ENCODE measurements around the gene LHFPL4.
"Not testable (repeated sequence)": the region's sequence is repeated elsewhere in the genome, so short reads cannot be mapped to it uniquely, and the experiment has no call there.

LHFPL4 gene

DNA sequence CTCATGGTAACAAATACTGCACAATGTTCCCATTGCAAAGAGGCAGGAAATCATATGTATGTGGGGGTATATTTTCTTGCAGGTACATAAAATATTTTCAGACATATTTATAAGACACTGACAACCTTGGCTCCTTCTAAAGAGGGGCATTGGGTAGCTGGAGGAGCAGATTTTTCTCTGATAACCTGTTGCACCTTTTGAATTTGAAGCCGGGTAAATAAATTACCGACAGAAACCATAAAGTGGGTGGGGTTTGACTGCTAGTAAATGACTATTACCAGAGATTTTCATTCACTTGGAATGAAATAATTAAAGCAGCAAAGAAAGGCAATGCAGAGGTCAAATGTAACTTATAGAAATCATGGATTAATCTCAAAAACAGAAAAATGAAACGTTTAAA is 19.2 kb downstream of the LHFPL4 start:
- no peak for DNase-seq

DNA sequence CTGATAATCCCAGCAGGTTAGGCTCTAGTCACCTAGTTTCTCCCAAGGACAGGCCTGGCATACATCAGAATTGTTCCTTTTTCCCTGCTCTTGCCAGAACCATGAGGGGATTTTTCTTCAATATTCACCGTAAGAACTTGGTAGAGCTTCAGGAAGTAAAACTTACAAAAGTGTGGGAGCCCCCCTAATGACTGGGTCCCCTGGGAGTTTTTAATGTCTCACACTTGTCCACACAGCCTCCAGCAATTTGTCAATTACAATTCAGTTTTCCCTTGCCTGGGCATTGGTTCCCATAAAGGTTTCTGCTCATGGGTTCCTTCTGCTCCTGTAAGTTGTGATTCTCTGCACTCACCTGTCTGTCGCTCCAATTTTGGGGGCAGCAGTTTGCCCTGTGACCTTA is 28.5 kb downstream of the LHFPL4 start:
- DNase-seq: no peak

DNA sequence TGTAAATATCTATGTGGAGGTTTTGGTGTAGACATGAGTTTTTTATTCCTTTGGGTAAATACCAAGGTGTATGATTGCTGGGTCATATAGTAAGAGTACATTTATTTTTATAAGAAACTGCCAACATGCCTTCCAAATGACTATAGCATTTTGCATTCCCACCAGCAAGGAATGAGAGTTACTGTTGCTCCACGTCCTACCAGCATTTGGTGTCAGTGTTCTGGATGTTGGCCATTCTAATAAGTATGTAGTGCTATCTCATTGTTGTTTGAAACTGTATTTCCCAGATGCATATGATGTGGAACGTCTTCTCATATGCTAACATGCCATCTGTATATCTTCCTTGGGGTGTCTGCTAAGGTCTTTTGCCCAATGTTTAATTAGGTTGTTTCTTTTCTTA is 38.7 kb downstream of the LHFPL4 start:
- no peak for DNase-seq

GRCh38 chr3:9514306-9514705 is 39.3 kb downstream of the LHFPL4 start:
- no peak for DNase-seq

DNA sequence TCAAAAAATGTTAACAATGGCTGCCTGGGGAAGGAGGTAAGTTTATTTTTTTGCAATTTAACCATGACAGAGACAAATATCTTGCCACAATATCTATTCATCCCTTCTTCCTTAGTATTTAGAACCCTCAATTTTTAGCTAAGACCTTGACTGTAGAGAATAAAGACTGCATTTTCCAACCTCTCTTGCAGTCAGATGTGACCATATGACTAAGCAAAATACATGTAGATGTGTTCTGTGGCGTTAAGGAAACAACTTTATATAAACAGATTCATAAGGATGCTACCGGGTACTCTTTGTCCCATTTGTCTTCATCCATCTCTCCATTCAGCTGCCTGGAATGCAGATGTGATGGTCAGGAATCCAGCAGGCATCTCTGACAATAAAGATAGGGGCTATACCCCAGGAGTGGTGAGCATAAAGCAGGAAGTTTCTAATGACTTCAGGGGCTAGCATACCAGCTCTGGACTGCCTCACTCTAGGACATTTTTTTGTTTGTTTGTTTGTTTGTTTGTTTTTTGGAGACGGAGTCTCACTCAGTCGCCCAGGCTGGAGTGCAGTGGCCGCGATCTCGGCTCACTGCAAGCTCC is 41.1 kb downstream of the LHFPL4 start:
- DNase-seq: no peak

DNA sequence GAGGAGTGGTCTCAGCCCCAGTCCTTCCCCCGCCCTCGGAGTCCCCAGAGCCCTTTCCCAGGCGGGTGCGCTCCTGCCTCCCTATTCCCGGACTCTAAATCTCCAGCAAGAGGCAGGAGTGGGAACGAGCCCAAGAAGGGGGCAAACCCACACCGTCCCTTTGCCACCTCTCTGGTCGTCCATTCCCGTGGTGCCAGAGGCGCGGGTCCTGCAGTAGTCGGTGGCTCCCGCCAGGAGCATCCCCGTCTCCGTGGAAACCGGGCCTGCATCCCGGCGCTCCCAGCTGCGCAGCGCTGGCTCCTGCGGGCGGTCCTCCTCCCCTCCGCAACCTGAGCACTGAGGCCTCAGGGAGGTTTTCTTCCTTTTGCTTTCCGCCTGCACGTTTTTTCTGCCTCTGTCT is 44.8 kb downstream of the LHFPL4 start:
- peak; percentile 31 for DNase-seq

GRCh38 chr3:9507586-9508578 is 45.7 kb downstream of the LHFPL4 start:
- DNase-seq: no peak

DNA sequence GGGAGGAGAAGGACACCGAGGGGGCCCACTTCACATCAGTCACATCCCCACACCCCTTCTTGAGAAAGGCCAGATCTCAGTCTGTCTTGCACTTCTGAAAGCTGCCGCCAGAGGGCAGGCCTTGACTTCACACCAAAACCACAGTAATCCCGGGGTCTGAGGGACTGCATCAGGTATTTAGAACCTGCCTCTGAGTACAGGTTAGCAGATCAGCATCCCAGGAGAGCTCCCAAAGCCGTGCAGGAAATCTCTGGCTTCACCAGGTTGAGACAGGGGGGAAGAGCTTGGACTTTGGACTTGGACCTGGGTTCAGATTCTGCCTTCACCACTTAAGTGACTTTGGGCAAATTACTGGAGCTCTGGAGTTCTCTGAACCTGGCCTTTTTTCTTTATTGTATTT is 50.3 kb downstream of the LHFPL4 start:
- peak; percentile 91 for DNase-seq

- no peak for DNase-seq
Measured at GRCh38 chr3:9501226-9501625, 52.4 kb downstream of the LHFPL4 start.

GRCh38 chr3:9500108-9501050 is 53.2 kb downstream of the LHFPL4 start:
- DNase-seq: peak; percentile 76

- DNase-seq: peak; percentile 48
Measured at GRCh38 chr3:9499455-9500107, 54.0 kb downstream of the LHFPL4 start.

- no peak for DNase-seq
Measured at GRCh38 chr3:9498781-9499180, 54.8 kb downstream of the LHFPL4 start.

- no peak for DNase-seq
Measured at GRCh38 chr3:9497821-9498565, 55.6 kb downstream of the LHFPL4 start.

DNA sequence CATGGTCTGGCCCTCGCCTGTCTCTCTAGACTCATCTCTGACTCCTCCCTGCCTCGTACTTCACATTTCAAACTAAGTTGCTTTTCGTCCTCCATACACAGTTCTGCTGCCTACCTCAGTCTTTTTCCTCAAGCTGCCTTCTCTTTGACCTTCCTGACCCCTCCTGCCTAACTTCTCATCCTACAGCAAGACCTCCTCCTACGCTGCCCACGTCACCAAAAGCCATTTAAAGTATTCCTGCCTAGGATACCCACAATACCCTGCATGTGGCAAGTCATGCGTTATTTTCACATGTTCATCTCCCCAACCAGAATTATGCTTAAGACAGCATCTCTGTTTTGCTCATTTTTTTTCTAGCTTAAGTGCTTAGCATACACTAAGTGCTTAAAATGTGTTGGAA is 56.7 kb downstream of the LHFPL4 start:
- DNase-seq: no peak

DNA sequence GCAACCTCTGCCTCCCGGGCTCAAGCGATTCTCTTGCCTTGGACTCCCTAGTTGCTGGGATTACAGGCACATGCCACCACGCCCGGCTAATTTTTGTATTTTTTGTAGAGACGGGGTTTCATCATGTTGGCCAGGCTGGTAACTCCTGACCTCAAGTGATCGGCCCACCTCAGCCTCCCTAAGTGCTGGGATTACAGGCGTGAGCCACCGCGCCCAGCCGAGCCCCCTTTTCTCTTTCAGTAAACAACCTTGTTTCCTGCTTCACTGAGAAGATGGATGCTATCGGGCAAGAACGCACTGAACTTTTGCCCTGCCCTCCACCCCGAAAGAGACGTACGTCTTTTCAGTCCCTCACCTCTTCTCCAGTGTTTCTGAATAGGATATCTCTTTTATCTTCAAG is 59.6 kb downstream of the LHFPL4 start:
- not testable (repeated sequence) for DNase-seq

DNA sequence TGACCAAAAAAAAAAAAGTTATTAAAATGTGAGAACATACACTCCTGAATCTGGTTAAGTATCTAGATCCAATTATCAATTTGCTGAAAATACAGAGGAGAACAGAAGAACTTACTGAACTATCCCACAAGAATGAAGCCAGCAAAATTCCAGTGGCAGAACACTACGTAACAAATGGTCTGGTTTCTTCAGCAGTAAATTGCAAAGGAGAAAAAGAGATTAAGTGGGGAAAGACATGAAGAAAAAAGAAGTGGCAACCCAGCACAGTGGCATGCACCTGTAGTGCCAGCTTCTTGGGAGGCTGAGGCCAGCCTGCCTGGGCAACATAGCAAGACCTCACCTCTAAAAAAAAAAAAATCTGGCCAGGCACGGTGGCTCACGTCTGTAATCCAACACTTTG is 62.1 kb downstream of the LHFPL4 start:
- DNase-seq: no peak

DNA sequence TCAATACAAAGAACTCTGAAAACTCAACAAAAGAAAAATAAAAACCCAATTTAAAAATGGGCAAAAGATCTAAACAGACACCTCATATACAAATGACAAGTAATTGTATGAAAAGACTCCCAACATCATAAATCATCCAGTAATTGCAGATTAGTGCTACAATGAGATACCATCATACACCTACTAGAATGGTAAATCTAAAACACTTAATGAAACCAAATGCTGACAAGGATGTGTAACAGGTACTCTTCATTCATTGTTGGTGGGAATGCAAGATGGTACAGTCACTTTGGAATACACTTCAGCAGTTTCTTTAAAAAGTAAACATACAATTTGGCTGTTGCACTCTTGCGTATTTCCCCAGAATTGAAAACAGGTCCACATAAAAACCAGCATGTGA is 68.4 kb downstream of the LHFPL4 start:
- no peak for DNase-seq

DNA sequence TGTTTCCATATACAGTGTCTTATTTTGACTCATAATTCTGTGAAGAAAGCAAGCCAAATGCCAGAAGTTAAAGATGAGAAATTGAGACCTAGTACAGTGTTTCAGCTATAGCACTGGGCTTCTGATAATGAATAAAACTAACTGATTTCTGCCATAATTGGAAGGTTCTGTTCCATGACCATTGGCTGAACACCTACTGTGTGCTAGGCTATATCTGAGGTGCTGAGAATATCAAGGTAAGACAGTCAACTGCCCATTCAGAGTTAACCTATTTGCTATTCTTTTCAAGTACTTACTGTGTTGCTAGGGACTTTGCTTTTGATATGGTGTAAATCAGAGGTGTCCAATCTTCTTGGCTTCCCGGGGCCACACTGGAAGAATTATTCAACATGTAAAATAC is 73.4 kb downstream of the LHFPL4 start:
- DNase-seq: no peak

DNA sequence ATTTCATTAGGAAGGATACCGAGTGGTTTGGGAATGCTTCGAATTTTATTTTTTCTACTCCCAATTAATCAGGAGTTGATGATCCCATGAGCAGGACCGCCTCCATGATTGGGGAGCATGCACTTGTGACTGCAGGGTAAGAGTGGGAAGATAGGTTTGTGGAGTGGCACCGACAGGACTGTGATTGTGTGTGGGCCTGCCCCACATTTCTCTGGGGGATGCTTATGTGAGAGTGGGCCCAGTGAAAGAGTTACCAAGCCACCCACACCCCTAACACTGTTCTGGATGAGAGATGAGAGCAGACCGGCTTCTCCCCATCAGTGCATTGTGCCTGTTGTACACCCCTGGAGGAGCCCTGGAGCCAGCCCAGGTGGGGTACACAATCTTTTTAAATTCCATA is 76.7 kb downstream of the LHFPL4 start:
- DNase-seq: no peak

DNA sequence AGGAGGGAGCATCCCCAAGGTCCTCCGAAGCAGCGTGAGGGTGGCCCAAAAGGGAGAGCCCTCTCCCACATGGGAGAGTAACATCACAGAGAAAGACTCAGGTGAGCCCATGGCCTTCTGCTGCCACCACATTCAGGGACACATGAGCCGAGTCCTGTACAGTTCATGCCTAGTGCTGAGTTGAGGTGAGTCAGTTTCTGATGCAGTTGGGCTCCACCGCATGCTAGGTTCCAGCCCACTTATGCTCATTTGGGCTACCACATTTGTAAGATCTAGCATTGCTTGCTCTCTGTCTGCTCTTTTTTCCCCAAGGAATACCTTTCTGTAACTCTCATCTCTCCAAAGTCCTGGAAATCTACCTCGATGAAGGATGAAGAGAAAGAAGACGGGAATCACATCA is 79.1 kb downstream of the LHFPL4 start:
- DNase-seq: no peak

GRCh38 chr3:9473496-9474065 is 80.0 kb downstream of the LHFPL4 start:
- DNase-seq: no peak

GRCh38 chr3:9469986-9470385 is 83.6 kb downstream of the LHFPL4 start:
- no peak for DNase-seq

All from eye (tissue), 1 donor.